T follicular helper cell (primary cell): ENCODE data around the gene LRPAP1.
"Not testable (repeated sequence)": the region's sequence is repeated elsewhere in the genome, so short reads cannot be mapped to it uniquely, and the experiment has no call there.

Experiments
- DNase-seq: peaks from one replicate; pipeline ENCODE4 v3.0.0-alpha.2; 2020; ENCODE audit warnings: low read depth

The LRPAP1 gene

DNA sequence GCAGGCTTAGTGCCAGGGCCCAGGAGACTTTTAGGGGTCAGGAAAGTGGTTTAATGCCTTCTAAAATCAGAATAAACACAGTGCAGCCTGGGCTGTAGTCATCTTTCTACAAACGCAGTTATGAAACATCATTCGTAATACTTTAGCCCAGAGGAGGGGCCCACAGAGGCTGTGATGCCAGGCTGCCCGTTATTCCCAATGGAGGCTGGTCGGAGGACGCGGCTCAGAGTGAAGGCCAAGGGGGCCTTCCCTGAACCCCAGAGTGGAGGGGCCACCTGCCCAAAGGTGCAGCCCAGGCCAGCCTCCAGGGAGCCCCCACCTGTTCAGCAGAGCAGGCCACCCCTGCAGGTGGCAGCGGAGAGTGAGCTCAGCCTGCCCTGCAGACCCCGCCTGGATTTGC is 29.9 kb upstream of the LRPAP1 start:
- DNase-seq = not testable (repeated sequence)

DNA sequence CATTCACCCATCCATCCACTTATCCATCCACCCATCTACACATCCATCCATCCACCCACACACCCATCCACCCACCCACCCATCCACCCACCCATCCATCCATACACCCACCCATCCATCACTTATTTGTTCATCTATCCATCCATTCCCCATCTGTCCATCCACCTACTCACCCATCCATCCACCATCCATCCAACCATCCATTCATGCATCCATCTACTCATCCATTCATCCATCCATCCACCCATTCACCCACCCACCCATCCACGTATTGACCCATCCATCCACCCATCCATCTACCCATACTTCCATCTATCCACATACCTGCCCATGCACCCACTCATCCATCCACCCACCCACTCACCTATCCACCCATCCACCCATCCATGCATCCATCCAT is 28.2 kb upstream of the LRPAP1 start:
- not testable (repeated sequence) for DNase-seq

DNA sequence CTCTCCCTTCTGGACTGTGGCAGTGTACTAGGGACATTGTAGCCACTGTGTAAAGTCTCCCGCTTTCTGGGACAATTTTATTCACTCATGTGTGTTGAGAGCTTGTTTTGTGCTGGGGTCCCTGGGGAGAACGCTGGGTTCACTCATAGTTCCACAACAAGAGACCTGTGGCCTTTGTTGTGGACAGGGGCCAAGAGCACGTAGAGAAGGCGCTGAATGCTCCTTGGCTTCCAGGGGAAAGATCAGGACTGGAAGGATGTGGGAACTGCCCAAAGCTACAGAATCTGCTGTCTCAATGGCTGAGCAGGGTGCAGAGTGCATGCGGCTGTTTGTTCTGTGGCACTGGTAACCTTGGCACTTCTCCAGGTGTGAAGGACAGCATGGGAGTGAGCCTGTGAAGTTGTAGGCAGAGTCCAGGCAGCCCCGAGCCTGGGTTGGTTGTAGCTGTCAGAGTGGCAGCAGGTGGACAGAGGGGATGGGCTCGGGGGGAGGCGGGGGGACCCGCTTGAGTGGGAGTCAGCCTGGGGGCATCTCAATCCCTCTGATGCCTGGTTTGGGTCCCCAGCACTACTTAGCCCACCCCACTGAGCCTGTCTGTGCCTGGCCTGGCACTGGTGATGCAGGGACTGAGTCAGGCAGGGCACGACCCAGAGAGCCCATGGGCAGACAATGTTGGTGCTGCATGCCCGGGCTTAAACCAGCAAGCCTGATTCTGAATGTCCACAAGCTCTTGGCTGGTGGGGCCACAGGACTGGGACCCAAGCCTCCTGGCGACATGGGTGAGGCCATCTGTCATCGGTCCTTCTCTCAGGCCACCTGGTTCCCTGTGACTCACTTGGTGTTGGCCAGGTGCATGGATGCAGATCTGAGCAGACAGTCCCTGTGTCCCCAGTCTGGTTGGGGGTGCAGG is 27.4 kb upstream of the LRPAP1 start:
- DNase-seq = not testable (repeated sequence)

DNA sequence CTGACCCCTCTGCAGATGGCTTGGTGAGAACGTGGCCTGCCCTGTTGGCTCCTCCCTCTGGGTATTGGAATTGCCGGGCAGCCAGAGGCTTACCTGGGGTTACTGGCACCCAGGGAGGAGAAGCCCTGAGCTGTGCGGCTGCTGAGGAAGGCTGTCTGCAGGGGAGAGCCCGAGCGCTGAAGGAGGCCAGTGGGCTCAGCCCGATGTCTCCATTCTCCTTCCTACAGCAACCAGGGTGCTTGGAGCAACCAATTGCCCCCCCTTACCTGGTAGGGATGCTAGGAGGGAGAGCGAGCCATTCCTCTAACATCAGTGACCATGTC is 26.3 kb upstream of the LRPAP1 start:
- DNase-seq = not testable (repeated sequence)

DNA sequence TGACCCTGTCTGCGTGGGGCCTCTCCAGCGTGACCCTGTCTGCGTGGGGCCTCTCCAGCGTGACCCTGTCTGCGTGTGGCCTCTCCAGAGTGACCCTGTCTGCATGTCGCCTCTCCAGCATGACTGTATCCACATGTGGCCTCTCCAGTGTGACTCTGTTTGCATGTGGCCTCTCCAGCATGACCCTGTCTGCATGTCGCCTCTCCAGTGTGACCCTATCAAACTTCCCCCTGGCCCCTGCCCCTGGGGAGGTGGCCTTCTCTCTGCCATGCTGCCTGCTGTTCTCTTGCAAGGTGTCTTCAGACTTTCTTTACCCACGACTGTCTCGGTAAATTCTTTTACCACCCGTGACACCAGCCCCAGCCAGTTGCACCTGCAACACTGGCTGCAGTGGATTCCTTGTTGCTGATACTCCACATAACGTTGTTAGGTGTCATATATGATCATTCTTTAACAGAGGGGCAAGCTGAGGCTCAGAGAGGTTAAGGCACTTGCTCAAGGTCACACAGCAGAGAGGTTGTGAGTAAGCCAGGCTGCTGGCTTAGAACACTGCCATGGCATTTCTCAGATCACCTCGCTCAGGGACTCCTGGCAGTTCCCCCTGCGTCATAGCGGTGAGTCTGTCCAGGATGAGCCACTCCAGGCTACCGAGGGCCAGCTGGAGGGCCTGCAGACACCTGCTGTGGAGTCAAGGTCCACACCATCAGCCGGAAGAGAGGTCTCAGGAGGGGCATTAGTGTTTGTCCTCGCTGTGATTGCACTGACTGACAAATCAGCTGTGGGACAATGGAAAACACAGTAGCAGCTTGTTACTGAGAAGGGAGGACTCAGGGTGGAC is 25.7 kb upstream of the LRPAP1 start:
- DNase-seq = not testable (repeated sequence)

DNA sequence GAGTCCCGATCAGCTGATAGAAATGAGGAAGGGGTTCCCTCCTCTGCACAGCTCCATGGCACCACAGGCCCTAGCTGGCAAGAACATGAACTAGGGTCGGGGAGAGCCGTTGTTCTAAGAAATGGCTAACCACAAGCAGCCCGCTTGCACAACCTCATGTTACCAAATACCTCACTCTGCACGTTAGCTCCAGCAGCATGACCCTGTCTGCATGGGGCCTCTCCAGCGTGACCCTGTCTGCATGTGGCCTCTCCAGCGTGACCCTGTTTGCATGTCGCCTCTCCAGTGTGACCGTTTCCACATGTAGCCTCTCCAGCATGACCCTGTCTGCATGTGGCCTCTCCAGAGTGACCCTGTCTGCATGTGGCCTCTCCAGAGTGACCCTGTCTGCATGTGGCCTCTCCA is 24.9 kb upstream of the LRPAP1 start:
- DNase-seq = not testable (repeated sequence)

DNA sequence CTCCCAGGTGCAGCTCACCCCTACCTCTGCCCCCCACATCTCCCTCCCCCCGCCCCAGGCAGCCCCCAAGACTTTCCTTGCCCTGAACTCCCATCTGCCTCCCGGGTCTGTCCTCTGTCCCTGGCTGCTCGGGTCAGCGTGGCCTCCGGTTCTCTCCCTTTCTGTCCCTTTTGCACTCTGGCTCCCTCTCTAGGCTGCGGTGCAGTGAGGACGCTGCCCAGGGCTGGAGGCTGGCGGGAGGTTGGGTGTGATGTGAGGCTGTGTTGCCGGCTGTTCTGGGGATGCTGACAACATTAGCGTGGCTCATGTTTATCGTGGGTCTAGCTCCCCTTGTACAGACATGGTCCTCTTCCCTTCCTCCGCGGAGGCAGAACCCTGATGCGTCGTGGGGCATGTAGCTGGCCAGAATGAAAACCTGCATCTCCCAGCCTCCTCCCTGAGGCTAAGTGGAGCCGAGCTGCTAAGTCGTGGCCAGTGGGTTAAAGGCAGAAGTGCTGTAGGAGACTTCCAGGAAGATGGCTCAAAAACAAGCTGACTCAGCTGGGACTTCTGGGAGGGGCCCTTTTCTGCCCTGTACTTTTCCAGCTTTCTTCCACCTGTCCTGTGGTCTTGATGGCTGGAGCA is 24.1 kb upstream of the LRPAP1 start:
- DNase-seq = not testable (repeated sequence)

DNA sequence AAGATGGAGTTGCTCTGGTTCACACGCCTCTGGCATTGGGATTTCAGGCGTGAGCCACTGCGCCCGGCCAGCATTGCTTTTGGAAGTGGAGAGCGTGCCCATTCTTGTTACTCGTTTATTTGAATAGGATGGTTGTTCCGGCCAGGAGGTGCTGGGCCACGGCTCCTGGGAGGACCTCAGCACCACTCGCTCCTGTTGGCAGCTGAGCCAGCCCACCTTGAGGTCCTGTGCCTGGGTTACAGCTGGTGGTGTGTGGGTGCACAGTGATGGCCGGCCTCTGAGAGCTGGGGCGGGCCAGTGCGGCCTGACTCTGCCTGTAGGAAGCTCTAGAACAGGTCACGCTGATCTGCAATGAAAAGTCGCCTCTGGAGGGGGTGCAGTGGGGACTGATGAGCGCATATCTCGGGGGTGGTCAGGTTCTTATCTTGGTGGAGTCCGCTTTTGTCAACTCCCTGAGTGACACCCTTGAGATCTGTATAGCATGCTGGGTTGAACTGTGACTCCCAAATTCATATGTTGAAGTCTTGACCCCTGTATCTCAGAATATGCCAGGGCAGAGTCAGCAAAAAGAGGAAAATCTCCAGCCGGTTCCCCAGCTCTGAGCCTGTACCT is 23.3 kb upstream of the LRPAP1 start:
- DNase-seq = not testable (repeated sequence)

DNA sequence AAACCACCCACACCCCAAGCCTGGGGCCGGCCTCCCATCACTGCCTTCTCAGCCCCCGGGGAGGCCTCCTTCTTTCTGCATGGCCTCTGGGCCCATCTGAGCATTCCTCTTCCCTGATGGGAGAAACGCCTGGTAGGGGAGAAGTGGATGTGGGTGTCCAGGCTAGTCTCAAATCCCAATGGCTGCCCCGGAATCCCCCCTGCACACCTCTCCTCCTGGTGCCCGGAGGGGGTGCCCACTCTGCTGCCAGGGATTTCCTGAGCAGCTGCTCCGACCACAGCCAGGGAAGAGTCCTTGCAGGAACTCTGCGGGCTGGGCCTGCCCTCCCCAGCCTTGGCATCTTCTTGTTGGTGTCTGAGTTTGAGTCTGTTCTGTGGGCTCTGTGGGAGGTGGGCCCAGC is 19.1 kb upstream of the LRPAP1 start:
- DNase-seq = not testable (repeated sequence)

DNA sequence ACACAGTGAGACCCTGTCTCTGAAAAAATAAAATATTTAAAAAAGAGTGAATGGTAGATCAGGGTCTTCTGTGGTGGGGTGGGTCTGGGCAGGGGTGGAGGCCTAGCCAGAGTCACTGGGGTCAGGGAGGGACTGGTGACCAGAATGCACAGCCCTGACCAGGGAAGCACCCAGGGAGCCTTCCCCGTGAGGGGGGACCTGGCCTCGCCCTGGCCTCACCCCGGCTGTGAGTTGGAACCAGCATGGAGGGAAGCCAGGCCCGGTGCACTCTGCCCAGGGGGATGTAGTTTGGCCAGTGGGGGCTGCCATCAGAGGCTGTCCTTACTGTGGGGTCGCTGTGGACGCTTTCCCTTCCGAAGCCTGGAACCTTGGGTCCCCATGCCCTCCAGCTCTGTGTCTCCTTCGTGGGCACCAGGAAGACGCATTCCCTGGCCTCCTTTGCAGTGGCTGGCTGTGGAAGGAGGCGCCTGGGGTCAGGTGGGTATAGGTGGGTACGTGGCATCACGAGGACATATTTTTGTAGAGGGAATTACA is 18.6 kb upstream of the LRPAP1 start:
- DNase-seq = not testable (repeated sequence)

DNA sequence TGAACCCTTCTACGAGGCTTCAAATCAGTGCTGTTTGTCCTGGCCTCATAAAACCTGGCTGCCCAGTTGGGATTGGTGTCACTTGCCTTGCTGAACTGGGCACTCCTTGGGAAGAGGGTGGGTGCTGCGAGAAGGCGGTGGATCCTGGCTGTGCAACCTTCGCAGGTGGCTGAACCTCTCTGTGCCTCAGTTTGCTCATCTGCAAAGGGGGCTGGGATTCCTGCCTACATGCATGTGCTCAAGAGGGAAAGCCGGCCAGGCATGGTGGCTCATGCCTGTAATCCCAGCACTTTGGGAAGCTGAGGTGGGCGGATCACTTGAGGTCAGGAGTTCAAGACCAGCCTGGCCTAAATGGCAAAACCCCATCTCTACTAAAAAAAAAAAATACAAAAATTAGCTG is 17.8 kb upstream of the LRPAP1 start:
- not testable (repeated sequence) for DNase-seq

DNA sequence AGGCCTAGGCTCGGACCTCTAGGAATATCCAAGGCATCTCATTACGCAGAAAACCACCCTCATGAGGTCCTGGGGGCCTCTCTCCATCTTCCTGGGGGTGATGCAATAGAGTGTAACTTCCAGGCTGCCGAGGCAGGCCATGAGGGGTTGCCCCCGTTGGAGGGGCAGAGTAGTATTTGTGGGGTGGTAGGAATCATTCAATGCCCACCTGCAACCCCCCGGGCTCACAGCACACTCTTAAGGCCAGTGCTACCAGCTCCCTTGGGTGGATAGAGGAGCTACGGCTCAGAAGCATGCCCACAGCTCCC is 17.4 kb upstream of the LRPAP1 start:
- not testable (repeated sequence) for DNase-seq

DNA sequence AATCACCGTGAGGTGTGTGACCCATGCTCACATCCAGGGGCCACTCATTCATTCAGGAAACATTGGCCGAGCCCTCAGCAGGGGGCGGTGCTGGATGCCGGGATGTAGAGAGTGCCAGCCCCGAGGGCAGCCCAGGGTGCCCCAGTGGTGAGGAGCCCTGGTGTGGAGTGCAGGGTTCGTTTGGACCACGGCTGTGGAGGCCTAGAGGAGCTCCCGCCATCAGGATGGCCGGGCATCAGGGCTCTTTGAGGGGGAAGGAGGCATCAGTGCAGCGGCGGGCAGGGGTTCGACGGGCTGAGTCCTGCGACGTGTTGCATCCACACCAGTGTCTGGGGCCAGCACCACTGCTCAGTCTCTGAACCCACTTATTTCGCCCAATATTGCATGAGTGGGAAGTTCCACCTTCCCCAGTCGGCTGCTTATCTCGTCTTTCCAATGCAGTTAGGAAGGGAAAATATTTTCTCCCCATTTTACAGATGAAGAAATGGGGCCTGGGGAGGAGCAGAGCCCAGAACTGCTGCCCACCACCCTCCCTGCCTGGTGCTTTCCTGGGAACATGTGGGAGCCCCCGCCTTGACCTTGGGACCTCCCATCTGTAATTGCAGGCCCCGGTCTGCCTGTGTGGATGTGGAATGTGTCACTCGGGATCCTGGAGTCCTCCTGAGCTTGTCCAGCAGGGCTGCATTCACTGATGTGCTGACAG is 16.9 kb upstream of the LRPAP1 start:
- DNase-seq = not testable (repeated sequence)

DNA sequence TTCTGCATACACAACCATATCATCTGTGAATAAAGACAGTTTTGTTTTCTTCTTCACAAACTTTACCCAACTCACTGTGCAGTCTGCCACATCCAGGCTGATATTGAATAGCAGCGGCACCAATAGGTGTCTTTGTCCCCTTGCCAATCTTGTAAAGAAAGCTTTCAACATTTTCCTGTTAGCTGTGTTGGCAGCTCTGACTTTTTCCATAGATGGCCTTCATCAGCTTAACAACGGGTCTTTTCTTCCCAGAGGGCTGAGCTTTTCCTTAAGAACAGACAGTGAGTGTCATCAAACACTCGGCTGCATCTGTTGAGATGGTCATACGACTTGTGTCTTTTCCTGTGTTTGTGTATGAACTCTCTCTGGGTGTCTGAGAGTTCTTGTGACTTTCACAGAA is 14.5 kb upstream of the LRPAP1 start:
- not testable (repeated sequence) for DNase-seq

DNA sequence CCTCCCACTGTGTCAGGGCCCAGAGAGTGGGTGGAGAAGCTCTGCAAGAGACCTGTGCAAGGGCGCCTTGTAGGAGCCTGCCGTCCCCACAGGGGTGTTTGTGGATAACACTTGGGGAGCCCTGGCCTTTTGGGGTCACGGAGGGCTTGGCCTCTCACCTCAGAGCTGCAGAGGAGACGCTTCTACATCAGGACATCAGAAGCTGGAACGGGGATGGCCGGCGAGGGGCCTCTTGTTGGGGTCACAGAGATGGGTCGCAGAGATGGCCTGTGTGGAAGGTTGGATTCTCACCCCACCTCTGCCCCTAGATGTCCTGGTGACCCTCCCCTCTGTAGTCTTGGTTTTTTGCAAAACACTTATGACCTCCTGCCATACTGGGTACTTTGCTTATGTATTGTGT is 13.1 kb upstream of the LRPAP1 start:
- DNase-seq = not testable (repeated sequence)

DNA sequence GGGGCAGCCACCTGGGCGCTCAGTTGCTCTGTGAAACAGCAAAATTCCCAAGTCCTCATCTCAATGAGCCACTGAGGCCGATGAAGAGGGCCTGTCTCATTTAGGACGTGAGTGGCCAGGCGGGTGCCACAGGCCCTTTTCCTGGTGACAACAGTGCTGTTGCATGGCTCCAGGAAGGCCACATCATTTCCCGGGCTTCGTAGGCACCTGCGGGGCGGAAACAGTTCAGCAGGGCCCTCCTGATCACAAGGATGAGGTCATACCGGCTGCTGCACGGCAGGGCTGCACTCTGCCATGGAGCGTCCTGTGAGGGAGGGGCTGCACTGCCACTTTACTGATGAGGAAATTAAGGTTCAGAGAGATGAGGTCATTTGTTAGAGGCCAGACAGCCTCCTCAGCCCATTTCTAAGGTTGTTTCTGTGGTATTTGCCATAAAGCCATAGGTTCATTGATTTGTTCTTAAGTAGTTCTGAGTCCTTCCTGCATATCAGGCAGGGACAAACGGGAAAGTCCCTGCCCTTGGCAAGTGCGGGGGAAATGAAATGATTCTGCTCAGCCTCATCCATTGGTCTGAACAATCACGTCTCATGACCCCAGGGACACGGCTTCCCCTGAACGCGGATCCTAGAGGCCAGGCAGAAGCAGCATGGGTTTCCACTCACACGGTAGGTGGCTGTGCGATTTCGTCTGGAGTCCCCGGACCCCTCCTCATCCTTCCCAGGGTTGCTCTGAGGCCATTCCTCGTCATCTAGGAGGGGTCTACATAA is 12.2 kb upstream of the LRPAP1 start:
- DNase-seq = not testable (repeated sequence)

DNA sequence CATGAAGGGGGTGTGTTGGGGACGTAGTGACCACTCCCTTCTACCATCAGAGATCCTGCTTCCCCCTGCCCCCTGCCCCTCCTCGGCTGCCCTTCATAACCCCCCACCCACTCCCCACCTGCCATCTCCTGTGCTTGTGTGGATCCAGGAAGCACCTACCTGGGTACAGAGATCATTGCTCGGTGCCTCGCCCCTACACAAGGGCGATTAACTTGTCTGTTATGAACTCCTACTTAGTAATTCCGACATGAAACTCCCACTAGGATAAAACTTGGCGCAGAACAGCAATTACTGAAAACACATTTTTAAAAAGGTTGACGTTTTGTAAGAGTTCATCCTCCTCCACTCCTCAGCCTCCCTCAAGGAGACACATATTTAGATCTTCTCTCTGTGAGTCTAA is 11.2 kb upstream of the LRPAP1 start:
- not testable (repeated sequence) for DNase-seq

DNA sequence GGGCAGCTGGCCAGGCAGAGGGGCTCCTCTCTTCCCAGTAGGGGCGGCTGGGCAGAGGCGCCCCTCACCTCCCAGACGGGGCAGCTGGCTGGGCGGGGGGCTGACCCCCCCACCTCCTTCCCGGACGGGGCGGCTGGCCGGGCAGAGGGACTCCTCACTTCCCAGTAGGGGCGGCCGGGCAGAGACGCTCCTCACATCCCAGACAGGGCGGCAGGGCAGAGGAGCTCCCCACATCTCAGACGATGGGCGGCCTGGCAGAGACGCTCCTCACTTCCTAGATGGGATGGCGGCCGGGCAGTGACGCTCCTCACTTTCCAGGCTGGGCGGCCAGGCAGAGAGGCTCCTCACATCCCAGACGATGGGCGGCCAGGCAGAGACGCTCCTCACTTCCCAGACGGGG is 6.7 kb upstream of the LRPAP1 start:
- not testable (repeated sequence) for DNase-seq

DNA sequence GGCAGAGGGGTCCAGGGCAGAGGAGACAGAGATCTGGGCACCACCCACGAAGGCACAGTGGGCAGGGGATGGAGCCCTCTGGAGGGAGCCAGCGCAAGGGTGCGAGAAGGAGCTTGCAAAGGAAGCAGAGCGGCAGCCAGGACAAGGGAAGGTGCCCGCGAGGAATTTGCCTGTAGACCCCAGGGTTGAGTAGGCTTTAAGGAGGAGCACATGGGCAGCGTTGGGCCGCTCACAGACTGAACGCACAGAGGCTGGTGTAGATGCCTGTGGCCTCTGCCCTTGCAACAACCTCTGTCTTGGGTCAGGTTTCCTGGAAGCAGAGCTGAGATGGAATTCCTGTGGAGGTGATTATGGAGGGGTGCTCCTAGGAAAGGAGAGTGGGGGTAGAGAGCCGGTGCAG is 3.6 kb upstream of the LRPAP1 start:
- DNase-seq = not testable (repeated sequence)

DNA sequence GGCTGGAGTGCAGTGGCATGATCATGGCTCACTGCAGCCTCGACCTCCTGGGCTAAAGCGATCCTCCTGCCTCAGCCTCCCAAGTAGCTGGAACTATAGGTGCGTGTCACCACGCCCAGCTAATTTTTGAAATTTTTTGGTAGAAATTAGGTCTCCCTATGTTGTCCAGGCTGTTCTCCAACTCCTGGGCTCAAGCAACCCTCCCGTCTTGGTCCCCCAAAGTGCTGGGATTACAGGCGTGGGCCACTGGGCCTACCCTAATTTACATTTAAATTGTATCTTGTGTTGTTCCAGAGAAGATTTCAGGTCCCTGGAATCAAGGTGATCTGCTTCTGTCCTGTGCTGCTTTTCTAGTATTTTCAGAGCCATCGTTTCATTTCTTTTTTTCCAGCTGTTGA is 1.2 kb upstream of the LRPAP1 start:
- DNase-seq = no peak
